Measurements from ENCODE around the gene SRMS. TPM values are rescaled to one million over a fixed set of nuclear protein-coding genes. Genes with fewer than 3 reads are reported as not detected.
A peak's percentile ranks its signal among the peaks of the same experiment; 100 is the strongest.

Gene SRMS
- total and polyA plus RNA-seq, 10 donors = 0.07 to 1.5 (median 0.78) TPM; not detected in 2

DNA sequence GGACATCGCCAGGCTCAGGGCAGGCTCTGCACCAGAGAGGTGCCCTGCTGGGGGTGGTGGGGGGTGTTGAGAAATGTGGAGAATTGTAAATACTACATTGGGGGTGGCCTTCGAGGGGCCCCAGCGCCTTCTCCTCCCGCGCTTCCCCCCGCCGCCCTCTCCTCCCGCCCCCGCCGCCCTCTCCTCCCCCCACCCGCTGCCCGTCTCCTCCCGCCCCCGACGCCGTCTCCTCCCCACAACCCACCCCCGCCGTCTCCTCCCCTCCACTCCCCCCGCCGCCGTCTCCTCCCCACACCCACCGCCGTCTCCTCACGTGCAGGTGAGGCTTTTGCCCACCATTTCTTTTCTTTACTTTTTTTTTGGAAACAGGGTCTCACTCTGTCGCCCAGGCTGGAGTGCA lies 1.5 kb upstream of the SRMS start:
- H3K36me3 ChIP-seq = no peaks in the 10 kb centered on the region
- TF ChIP-seq, protein P1, sequence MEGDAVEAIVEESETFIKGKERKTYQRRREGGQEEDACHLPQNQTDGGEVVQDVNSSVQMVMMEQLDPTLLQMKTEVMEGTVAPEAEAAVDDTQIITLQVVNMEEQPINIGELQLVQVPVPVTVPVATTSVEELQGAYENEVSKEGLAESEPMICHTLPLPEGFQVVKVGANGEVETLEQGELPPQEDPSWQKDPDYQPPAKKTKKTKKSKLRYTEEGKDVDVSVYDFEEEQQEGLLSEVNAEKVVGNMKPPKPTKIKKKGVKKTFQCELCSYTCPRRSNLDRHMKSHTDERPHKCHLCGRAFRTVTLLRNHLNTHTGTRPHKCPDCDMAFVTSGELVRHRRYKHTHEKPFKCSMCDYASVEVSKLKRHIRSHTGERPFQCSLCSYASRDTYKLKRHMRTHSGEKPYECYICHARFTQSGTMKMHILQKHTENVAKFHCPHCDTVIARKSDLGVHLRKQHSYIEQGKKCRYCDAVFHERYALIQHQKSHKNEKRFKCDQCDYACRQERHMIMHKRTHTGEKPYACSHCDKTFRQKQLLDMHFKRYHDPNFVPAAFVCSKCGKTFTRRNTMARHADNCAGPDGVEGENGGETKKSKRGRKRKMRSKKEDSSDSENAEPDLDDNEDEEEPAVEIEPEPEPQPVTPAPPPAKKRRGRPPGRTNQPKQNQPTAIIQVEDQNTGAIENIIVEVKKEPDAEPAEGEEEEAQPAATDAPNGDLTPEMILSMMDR (IDR thresholded peaks at IDR 0.05 in 8 of 11, conservative IDR thresholded peaks at IDR 0.05 in 3 of 11) = no peak
- TF ChIP-seq POLR2AphosphoS5 (IDR thresholded peaks at IDR 0.05) (no peak), POLR2A (IDR thresholded peaks at IDR 0.05) (no peak)
- no peak overlapping the region for H3K27ac ChIP-seq
- WGBS, 5 donors = 23 to 52% (median 36%) methylated on average over 4 to 17 of the region's 25 CpGs
- H3K9me3 ChIP-seq = no peaks in the 10 kb centered on the region
- H3K27me3 ChIP-seq (replicated peaks in 1 of 7) = peaks cover 0 to 60% (median 9%) of the 10 kb centered on the region in 7 donors
- H3K4me1 ChIP-seq = peaks cover 10 to 78% (median 50%) of the 10 kb centered on the region in 6 donors
- no peak overlapping the region for H3K4me3 ChIP-seq
- intact Hi-C loops (cut with DNase I; ENCODE audit: low total_unique reads) = no loop called here
- no peak for DNase-seq

DNA sequence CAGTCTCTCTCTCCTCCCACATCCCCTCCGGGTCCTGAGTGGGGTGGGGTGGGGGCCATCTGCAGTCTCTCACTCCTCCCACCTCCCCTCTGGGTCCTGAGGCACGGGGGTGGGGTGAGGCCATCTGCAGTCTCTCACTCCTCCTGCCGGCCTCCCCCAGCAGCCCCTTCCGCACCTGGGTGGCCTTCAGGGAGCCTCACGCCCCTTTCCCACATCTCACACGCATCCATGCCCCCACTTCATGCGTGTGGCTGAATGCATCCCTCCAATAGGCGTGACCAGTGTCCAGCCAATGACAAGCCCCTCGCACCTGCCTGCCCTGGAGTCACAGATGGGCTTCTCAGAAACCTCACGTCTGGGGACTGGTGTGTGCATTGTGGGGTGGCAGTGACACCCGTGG lies 993 bp upstream of the SRMS start:
- intact Hi-C loops (cut with DNase I; ENCODE audit: low total_unique reads) = no loop called here
- Histone ChIP-seq H3K9me3 (no peaks in the 10 kb centered on the region), H3K4me1 (peaks cover 10 to 78% (median 46%) of the 10 kb centered on the region in 6 donors), H3K27me3 (replicated peaks in 1 of 7) (peaks cover 0 to 56% (median 4%) of the 10 kb centered on the region in 7 donors), H3K36me3 (no peaks in the 10 kb centered on the region), H3K4me3 (no peak overlapping the region), H3K27ac (no peak overlapping the region)
- DNase-seq = no peak
- TF ChIP-seq, protein P1 (IDR thresholded peaks at IDR 0.05 in 8 of 11, conservative IDR thresholded peaks at IDR 0.05 in 3 of 11) = no peak
- no peak for TF ChIP-seq POLR2A (IDR thresholded peaks at IDR 0.05)
- no peak for TF ChIP-seq POLR2AphosphoS5 (IDR thresholded peaks at IDR 0.05)
- 51 to 57% (median 55%) methylated on average over 9 to 11 of the region's 11 CpGs for WGBS, 5 donors

DNA sequence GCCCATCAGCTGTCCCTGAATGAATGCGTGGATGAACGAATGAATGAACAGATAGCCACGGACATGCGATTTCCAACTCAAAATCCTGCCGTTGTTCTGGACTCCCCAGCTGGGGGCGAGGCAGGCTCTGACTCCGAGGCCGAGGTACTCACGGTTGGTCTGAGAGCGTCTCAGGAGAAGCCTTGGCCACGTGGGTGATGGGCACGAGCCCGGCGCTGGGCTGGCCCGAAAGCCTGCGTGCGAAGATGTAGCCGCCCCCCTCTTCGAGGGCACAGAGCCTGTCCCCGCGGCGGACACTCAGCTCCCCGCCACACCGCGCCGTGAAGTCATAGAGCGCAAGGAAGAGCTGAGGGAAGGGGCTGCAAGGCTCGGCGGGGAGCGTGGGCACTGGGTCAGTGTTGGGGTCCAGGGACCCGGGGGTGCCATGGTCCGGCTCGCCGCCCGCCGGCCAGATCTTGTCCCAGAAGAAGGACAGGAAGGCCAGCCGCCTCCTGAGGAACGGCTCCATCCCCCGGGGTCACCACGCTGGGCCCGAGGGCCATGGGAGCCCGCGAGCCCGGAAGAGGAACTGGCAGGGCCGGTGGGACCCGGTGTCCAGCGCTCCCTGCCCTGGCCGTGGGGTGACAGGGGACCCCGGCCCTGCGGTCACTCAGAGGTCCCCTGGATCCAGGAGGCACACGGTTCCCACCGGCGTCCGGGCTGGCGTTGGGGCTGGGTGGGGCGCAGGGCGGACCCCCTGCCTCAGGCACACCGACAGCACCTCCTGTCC lies 409 bp downstream of the SRMS start:
- WGBS, 5 donors = 51 to 64% (median 56%) methylated on average over 43 to 58 of the region's 58 CpGs
- H3K4me1 ChIP-seq = peaks cover 5 to 78% (median 47%) of the 10 kb centered on the region in 6 donors
- TF ChIP-seq POLR2AphosphoS5 (IDR thresholded peaks at IDR 0.05) = no peak
- TF ChIP-seq, protein P1 (IDR thresholded peaks at IDR 0.05 in 8 of 11, conservative IDR thresholded peaks at IDR 0.05 in 3 of 11) = no peak
- no peak for TF ChIP-seq POLR2A (IDR thresholded peaks at IDR 0.05)
- no peak for DNase-seq
- H3K27ac ChIP-seq = no peak overlapping the region
- peaks cover 0 to 42% (median 4%) of the 10 kb centered on the region in 7 donors for H3K27me3 ChIP-seq (replicated peaks in 1 of 7)
- H3K36me3 ChIP-seq = no peaks in the 10 kb centered on the region
- no peaks in the 10 kb centered on the region for H3K9me3 ChIP-seq
- intact Hi-C loops (cut with DNase I; ENCODE audit: low total_unique reads) = no loop called here
- peak overlapping the region in 1 of 8 donors; percentile 3 for H3K4me3 ChIP-seq

DNA sequence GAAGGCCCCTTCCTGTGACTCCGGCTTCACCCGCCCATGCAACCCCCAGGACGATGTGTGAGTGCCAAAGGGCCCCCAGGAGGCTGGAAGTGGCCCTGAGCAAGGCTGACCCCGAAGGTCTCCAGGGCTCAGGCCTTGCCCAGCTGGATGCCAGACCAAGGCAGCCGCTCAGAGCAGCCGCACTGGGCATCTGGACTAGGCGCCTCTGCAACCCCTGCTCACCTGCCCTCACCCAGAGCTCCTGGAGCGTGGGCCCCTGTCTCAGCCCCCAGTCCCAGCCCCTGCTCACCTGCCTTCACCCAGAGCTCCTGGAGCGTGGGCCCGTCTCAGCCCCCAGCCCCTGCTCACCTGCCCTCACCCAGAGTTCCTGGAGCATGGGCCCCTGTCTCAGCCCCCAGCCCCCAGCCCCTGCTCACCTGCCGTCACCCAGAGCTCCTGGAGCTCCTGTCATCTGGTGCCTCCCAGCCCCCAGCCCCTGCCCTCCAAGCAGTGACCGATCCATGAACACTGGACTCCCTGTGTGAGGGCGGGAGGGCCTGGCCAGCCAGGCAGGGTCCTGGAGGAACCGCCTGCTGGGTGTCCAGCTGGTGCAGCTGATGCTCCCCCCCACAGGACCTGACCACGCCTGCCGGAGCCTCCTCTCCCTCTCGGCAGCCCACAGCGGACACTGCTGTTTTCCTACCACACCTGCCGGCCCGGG lies 1.1 kb downstream of the SRMS start:
- WGBS, 5 donors = 81 to 86% (median 86%) methylated on average over 15 to 20 of the region's 20 CpGs
- no peaks in the 10 kb centered on the region for H3K9me3 ChIP-seq
- no peak for DNase-seq
- peaks cover 5 to 81% (median 51%) of the 10 kb centered on the region in 6 donors for H3K4me1 ChIP-seq
- H3K27me3 ChIP-seq (replicated peaks in 1 of 7) = peaks cover 0 to 42% (median 4%) of the 10 kb centered on the region in 7 donors
- no peak overlapping the region for H3K27ac ChIP-seq
- TF ChIP-seq POLR2AphosphoS5 (IDR thresholded peaks at IDR 0.05) (no peak), POLR2A (IDR thresholded peaks at IDR 0.05) (no peak)
- TF ChIP-seq, protein P1 (IDR thresholded peaks at IDR 0.05 in 8 of 11, conservative IDR thresholded peaks at IDR 0.05 in 3 of 11) = no peak
- intact Hi-C loops (cut with DNase I; ENCODE audit: low total_unique reads) = no loop called here
- no peak overlapping the region for H3K4me3 ChIP-seq
- no peaks in the 10 kb centered on the region for H3K36me3 ChIP-seq

Data from spleen (tissue), 11 donors.